HG02852 (cell line): Measurements from ENCODE around the gene COA1.
"Not testable (repeated sequence)": the region's sequence is repeated elsewhere in the genome, so short reads cannot be mapped to it uniquely, and the experiment has no call there.

Source experiments
- ATAC-seq: cut with Tn5 transposase; IDR thresholded peaks from one replicate; pipeline ENCODE4 v1.9.1; 2021; ENCODE audit warnings: mild to moderate bottlenecking, moderate library complexity; ENCODE audit not compliant: unreplicated experiment

The COA1 gene

DNA sequence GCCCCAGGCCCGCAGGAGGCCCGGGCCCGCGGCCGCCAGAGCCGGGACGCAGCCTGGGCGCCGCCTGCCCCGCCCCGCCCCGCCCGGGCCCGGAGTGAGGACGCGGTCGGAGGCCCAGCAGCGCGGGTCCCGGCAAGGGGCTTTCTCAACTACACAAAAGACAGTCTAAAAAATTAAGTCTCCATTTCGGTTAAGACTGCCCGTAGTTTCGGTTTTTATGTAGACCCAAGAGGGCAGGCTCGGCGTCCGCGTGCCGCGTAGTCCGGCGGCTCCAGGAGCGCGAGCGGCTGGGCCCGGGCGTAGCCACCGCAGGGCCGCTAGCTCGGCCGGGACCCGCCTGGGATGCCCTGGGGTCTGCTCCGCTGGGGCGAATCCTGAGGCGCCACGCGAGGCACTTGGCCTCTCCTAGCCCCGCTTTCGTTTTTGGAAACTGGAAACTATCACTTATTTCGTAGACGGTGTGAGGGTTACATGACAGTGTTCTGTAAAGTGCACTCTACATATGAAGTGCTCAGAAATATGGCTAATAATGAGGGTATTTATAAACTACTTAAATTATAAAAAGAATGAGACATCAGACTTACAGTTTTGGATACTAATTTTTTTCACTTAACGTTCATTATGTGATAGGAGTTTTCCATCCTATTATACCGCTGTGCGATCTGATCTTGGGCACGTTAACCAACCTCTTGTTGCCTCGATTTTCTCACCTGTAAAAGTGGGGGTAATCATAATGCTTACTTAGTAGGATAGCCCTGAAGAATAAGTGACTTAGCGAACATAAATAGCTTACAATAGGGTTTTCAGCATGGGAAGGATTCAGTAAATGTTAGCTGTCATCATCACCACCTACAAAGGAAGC lies 29.7 kb upstream of the COA1 start:
- peak; percentile 57 for ATAC-seq

DNA sequence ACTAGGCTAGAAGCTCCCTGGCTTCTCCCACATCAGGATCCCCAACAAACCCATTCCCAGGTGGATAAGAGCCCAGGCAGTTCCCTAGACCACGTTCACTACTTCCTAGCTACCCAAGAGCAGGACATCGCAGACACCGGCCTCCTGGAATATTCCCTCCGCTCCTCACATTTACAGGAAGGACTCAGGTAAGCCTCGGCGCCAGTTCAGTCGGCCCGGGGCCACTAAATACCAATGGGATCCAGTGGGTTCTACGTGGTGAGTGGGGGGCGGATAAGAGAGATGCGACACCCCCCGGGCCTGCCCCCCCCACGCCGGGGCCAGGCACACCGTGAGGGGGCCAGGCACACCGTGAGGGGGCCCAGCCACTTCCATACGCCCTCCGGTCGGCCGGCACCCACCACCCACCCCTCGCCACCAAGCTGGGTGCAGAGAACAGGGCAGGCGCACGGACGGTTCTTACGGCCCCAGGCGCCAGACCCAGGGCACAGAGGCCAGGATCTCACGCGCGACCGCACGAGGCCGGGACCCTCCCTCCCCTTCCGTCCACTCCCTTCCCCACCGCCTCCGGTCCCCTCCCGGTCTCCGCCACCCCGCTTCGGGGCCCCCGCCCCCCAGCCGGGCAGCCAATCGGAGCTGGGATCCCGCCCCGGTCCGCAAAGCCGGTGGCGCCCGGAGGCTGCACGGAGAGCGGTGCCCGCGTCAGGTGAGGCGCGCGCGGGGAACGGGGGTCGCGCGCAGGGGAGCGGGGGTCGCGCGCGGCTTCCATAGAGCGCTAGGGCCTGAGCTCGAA lies 28.9 kb upstream of the COA1 start, which contains the start of gene BLVRA:
TSS of gene BLVRA (plus strand) at position 652 of the 793 bp plus-strand sequence. CDS start 12,479 bp downstream, outside the sequence.
- peak; percentile 57 for ATAC-seq

DNA sequence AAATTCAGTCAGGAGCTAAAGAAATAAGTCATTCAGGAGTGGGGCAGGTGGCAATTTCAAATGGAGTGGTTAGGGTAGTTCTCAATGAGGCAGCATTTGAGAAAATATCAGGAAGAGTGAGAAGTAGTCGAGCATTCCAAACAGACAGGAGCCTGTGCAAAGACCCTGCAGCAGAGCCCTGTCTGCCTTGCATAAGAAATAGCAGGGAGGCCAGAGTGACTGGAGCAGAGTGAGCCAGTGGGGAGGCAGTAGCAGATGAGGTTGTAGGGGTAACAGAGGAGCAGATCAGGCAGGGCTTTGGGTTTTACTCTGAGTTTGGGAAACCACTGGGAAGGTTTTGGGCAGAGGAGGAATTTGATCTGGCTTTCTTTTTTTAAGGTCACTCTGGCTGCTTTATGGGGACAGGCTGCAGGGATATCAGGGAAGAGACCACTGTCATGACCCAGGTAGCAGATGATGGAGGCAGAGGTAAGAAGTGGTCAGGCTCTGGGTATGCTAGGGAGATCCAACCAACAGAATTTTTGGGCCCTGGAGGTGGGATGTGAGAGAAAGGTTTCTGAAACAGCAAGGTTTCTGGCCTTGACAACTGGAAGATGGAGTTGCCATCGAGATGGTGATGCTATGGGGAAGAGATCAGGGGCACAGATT lies 27.9 kb upstream of the COA1 start:
- no peak for ATAC-seq

DNA sequence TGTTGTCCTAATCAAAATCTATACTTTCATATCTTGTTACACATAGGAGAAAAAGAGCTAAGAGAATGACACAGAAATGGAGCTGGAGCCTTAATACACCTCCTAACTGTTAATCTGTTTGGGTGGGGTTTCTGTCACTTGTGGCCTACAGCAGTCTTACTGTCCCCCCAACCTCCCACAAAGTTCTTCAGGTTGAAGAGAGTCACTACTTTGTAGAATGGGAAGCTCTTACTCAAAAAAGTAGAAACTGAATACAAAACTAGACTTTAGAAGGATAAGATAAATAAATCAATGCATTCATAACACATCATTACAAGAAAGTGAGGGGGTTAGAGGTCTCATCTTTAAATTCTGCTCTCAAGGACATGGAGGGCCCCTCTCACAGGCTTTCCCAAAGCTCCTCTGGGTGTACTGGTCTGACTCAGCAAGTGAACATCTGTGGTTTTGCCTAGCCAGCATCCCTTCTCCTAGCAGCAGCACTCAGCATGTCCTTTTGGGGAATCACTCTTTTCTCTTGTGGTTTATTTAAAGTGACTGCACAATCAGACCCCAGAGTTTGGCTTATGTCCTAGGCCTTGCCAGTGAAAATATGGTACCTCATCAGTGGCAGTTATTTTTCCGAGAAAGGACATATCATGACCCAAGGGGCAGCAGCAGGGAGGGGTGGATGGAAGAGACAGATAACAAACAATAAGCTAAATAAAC lies 27.2 kb upstream of the COA1 start:
- ATAC-seq = peak; percentile 34

DNA sequence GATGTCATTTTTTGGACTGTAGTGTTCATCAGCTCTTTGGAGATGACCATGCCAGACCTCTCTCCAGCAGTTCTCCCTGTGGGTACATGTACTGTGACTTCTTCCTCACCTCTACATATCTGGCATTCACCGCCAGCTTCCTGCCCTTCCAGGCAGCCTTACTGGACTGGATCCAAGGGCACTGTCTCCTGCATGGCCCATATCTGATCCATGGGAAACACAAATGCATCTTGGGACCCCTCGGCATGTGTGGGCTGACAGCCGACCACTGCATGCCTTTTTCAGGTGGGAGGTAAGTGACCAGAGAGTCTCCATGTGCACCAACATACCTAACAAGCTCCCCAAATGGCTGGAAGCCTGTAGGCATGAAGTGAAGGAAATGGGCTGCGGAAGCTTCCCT lies 25.3 kb upstream of the COA1 start:
- no peak for ATAC-seq

DNA sequence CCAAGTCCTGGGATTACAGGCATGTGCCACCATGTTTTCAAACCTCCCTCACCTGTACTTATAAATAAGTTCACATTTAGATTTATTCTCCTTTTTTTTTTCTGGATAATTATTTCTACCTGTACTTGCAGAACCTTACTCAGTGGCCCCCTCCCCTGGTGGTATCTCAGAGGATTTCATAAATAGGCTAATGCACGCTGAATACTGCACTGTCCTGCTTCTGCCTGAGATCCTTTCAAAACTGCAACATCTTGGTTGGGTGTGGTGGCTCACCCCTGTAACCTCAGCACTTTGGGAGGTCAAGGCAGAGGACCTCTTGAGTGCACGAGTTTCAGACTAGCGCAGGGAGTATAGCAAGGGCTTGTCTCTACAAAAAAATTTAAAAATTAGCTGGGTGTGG lies 24.5 kb upstream of the COA1 start:
- no peak for ATAC-seq

DNA sequence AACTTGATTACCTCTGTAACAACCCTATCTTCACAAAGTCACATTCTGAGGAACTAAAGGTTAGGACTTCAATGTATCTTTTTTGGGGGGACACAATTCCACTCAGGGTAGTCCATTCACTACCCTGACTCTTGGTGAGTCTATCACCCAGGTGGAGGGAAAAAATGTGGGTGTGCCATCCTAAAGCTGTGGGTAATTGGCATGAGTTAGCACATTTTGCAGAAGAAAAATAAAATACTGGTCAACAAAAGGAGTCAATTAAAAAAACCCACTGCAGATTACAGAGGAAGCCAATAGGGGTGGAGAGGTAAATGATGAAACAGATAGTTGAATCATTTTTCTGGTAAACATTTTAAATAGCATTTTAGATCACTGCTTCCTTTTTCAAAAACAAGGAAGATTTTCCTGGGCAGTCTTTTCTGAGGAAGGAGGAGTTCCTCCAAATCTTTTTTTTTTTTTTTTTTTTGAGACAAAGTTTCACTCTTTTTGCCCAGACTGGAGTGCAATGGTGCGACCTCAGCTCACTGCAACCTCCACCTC lies 24.0 kb upstream of the COA1 start:
- no peak for ATAC-seq

DNA sequence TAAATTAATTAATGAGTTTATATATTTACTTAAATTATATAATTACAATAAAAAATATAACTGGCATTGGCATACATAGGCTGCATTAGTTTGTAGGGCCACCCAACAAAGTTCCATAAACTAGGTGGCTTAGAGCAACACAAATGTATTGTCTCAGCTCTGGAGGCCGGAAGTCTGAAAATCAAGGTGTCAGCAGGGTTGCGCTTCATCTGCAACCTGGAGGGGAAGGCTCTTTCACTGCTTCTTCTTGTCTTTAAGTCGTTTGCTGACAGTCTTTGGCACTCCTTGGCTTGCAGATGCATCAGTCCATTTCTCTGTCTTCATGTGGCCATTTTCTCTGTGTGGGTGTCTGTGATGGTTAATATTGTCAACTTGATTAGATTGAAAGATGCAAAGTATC lies 23.1 kb upstream of the COA1 start:
- no peak for ATAC-seq

DNA sequence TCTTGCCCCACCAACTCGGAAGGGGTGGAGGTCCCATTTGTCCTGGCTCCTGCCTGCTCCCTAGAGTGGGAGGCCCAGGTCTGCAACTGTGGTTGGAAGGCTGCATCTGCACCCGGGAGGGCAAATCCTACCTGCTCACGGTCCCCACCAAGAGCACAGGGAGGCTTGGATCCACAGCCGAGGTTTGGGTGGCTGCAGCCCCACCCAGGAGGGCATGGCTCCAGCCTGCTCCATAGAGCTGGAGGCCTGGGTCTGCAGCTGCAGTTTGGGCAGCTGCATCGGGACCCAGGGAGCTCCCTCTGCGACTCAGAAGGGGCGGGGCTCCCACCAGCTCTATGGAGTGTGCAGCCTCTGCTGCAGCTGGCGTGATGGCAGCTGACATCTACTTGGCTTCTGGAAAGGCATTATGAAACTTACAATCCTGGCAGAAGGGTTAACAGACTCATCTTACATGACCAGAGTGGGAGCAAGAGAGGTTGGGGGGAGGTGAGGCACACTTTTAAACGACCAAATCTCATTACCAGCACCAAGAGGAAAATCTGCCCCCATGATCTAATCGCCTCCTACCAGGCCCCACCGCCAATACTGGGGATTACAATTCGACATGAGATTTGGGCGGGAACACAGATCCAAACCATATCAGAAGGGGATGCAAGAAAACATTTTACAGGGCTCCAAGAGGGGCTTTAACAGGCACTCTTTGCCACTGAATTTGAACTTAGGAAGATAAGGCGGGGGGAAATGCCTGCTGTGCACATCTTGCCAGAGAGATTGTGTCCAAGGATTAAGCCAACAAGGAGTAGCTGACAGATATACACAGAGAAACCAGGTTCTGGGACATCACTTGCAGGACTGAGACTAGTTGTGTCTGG lies 20.9 kb upstream of the COA1 start:
- ATAC-seq = no peak

DNA sequence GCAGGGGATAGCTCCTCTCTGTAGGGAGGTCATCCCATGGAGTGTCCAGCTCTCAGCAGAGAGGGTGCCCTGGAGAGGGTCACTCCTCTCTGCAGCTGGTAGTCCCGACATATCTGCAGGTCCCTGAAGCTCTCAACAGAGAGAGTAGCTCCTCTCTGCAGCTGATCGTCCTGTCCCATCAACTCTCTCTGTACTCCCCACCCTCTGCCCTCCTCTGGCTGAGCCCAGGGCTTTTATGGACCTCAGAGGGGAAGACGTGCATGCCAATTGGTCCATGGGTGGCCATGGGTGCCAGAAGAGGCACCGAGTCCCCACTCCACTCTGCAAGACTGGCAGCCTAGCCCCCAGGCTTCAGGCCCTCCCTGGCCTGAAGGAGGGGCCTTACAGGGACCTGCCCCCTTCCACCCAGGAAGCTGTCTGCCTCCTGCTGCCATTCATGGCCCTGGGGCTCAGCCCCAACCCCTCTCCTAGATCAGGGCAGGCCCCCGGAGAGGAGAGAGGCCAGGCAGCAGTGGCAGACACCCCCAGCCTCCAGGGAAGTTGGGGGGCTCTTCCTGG lies 20.1 kb upstream of the COA1 start:
- no peak for ATAC-seq

DNA sequence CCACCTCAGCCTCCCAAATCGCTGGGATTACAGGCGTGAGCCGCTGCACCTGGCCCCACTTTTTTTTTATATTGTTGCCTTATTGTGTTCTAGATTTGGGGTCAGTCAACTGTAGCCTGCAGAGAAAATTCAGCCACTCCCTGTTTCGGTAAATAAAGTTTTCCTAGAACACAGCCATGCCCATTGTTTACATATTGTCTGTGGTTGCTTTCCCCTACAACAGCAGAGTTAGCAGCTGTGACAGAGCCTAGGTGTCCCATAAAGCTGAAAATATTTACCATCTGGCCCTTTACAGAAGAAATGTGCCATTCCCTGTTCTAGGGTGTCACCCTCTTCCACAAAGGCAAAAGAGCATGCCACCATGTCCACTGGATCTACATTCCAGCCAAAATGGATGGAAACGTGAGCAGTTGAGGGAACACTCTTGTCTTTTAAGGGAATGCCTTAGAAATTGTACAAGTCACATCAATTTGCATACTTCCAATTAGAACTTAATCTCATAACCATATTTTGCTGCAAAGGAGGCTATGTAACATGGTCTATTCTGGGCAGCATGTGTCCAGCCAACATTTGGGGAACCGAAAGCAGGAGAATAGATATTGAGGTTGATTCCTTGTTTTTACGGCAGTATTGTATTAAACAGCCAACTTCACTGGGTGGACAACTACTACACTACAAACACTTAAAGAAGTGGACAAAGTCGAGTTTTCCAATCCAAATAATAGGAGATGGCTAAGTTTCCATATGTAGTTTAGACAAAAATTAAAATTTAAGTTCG lies 18.2 kb upstream of the COA1 start:
- no peak for ATAC-seq

DNA sequence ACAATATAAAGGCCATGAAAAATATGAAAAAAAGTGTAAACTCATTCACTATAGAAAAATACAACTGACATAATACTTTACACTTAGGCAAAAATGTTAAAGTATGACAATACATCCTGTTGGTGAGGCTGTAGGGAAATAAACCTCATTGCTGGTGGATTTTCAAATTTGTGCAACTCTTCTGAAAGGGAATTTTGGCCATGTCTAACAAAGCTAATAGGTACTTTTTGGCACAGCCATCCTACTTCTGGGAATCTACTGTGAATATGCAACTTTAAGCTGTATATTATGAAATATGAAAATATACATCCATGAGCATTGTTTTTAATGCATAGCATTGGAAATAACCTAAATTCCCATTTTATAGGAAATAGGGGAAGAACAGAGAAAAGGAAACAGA lies 13.4 kb upstream of the COA1 start:
- ATAC-seq = no peak

DNA sequence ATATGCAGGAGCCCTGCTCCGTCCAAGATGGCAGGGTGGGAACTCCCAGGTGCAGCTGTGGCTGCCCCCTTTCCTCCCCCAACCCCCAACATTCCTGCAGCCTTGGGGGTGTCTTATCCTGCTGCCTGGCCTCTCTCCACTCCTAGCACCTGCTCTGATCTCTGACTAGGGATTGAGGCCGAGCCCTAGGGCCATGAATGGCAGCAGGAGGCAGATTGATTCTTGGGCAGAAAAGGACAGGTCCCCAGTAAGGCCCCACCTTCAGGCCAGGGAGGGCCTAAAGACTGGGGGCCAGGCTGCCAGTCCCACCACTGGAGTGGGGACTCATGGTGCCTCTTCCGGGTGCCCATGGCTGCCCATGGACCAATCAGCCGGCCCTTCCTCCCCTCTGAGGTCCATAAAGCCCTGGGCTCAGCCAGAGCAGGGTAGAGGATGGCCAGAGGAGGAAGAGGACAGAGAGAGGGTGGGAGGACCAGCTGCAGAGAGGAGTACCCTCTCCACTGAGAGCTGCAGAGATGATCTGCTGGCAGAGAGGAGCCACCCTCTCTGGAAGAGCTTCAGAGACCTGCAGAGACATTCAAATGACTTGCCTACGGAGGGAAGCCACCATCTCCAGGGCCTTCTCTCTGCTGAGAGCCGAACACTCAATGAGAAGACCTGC lies 8.3 kb upstream of the COA1 start:
- no peak for ATAC-seq

DNA sequence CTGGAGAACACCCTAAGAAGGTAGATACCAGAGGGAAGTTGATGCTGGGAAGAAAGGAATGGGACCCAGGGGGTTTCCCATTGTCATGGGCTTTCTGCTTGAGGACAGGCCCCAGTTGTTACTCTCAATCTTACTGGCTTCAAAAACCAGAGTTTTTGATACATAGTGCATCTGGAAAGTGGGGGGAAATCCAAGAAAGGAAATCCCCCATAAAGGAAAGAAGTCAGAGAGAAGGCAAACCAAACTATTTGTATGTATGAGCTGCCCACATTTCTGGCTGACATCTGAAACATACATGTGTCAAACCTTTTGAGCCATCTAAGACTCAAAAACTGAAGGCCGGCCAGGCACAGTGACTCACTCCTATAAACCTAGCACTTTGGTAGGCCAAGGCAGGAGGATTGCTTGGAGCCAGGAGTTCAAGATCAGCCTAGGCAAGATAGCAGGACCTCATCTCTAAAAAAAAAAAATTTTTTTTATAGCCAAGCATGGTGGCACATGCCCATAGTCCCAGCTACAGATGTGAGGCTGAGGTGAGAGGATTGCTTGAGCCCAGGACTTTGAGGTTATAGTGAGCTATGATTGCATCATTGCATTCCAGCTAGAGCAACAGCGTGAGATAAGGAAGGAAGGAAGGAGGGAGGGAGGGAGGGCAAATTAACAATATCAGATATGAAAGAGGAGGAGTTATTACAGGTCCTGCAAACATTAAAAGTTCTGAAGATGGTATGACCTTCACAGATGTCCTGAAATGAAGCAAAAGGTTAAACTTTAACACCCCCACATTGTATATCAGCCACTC lies 6.7 kb upstream of the COA1 start:
- peak; percentile 79 for ATAC-seq

DNA sequence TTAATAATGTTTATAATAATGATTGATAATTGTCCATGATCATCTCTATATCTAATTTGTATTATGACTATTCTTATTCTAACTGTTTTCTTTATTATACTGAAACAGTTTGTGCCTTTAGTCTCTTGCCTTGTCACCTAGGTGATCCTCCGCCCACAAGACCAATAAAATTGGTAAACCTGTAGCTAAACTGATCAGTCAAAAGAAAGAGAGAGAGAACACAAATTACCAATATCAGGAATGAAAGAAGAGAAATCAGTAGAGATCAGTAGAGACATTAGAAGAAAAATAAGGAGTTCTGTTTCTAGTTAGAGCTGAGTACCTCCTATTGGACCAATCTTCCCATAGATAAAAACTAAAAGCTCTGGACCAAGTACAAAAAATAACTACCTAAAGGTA lies 6.1 kb upstream of the COA1 start:
- ATAC-seq = peak; percentile 27

DNA sequence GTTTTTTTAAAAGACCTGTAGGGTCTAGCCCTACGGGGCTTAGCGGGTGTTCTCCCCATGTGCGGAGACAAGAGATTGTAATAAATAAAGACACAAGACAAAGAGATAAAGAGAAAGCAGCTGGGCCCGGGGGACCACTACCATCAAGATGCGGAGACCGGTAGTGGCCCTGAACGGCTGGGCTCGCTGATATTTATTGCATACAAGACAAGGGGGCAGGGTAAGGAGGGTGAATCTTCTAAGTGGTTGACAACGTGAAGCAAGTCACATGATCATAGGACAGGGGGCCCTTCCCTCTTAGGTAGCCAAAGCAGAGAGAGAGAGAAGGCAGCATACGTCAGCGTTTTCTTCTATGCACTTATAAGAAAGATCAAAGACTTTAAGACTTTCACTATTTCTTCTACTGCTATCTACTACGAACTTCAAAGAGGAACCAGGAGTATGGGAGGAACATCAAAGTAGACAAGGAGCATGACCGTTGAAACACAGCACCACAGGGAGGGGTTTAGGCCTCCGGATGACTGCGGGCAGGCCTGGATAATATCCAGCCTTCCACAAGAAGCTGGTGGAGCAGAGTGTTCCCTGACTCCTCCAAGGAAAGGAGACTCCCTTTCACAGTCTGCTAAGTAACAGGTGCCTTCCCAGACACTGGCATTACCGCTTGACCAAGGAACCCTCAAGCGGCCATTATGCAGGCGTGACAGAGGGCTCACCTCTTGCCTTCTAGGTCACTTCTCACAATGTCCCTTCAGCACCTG lies 5.4 kb upstream of the COA1 start:
- not testable (repeated sequence) for ATAC-seq

DNA sequence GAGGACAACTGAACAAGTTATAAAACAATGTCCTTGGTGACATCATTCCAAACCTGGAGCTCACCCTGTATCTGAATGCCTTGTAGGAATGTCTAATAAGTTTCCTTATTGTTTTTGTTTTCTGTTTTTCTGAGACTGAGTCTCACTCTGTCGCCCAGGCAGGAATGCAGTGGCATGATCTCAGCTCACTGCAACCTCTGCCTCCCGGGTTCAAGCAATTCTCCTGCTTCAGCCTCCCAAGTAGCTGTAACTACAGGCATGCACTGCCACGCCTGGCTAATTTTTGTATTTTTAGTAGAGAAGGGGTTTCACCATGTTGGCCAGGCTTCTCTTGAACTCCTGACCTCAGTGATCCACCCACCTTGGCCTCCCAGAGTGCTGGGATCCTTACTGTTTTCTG lies 2.2 kb upstream of the COA1 start:
- not testable (repeated sequence) for ATAC-seq
